Measurements from ENCODE around the gene PDLIM3. TPM values are rescaled to one million over a fixed set of nuclear protein-coding genes. Genes with fewer than 3 reads are reported as not detected.

PDLIM3 gene
- total and polyA plus RNA-seq, 2 experiments from 2014 or later: 8.5 to 18.0 TPM

DNA sequence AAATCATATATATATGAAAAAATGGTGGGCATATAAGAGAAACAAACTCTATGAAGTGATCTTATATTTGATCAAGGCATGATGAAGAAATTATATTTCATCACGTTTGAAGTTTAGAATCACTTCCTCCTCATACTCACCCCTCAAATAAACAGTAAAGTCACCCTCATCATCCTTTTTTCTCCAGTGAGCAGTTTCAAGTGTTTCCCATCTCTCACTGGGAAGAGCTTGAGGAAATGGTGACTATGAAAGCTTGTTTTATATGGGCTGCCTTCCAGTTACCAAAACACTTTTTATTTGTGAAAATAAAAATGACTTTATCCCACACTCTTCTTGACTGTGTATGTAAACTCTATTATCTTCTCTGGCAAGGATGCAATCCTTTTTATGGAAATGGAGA, 16.8 kb downstream of the PDLIM3 start:
- ATAC-seq: no peak
- H3K4me3 ChIP-seq: no peak overlapping the region

More for the DNA sequence above, 16.8 kb downstream of the PDLIM3 start:
- H3K9me2 ChIP-seq (ENCODE audit: insufficient read depth): no peaks in the 10 kb centered on the region
- no peaks in the 10 kb centered on the region for H3K4me1 Mint-ChIP-seq
- no peaks in the 10 kb centered on the region for H3K9me3 Mint-ChIP-seq
- no peaks in the 10 kb centered on the region for H4K20me1 ChIP-seq (replicated peaks; ENCODE audit: insufficient read depth)
- DNase-seq (ENCODE audit: low spot score): no peak
- H3K27ac Mint-ChIP-seq: no peak overlapping the region
- H2AFZ ChIP-seq: no peak overlapping the region
- H3K27me3 Mint-ChIP-seq (ENCODE audit: insufficient read depth, low read depth, poor library complexity): no peaks in the 10 kb centered on the region
- H3K27me3 ChIP-seq (ENCODE audit: insufficient read depth): no peaks in the 10 kb centered on the region
- H3K27ac ChIP-seq (ENCODE audit: low read depth): no peak overlapping the region
- no peak overlapping the region for H3K4me2 ChIP-seq
- no peaks in the 10 kb centered on the region for H3K79me2 ChIP-seq (replicated peaks; ENCODE audit: insufficient read depth)
- H3K36me3 ChIP-seq (ENCODE audit: insufficient read depth): no peaks in the 10 kb centered on the region
- no peaks in the 10 kb centered on the region for H3F3A ChIP-seq (replicated peaks; ENCODE audit: low read depth)
- H3K4me3 Mint-ChIP-seq: no peak overlapping the region
- H3K36me3 Mint-ChIP-seq (ENCODE audit: low read depth): no peaks in the 10 kb centered on the region
- TF ChIP-seq ETS1 (IDR thresholded peaks at IDR 0.05) (no peak), ZNF331 (CRISPR knock-in tag; IDR thresholded peaks at IDR 0.05; ENCODE audit: low read depth) (no peak), EZH2phosphoT487 (IDR thresholded peaks at IDR 0.05; ENCODE audit: unreplicated experiment) (no peak), ZNF114 (CRISPR knock-in tag; IDR thresholded peaks at IDR 0.05) (no peak), EZH2 (IDR thresholded peaks at IDR 0.05; ENCODE audit: low read depth, unreplicated experiment) (no peak), JUNB (IDR thresholded peaks at IDR 0.05; ENCODE audit: unreplicated experiment) (no peak), REST (IDR thresholded peaks at IDR 0.05; ENCODE audit: unreplicated experiment) (no peak), CREB1 (CRISPR knock-in tag; IDR thresholded peaks at IDR 0.05; ENCODE audit: low read depth) (no peak), POLR2AphosphoS5 (IDR thresholded peaks at IDR 0.05; ENCODE audit: low read depth) (no peak), NANOG (IDR thresholded peaks at IDR 0.05; ENCODE audit: borderline replicate concordance) (no peak), STAT1 (IDR thresholded peaks at IDR 0.05; ENCODE audit: unreplicated experiment) (no peak)
- TF ChIP-seq, protein P1, sequence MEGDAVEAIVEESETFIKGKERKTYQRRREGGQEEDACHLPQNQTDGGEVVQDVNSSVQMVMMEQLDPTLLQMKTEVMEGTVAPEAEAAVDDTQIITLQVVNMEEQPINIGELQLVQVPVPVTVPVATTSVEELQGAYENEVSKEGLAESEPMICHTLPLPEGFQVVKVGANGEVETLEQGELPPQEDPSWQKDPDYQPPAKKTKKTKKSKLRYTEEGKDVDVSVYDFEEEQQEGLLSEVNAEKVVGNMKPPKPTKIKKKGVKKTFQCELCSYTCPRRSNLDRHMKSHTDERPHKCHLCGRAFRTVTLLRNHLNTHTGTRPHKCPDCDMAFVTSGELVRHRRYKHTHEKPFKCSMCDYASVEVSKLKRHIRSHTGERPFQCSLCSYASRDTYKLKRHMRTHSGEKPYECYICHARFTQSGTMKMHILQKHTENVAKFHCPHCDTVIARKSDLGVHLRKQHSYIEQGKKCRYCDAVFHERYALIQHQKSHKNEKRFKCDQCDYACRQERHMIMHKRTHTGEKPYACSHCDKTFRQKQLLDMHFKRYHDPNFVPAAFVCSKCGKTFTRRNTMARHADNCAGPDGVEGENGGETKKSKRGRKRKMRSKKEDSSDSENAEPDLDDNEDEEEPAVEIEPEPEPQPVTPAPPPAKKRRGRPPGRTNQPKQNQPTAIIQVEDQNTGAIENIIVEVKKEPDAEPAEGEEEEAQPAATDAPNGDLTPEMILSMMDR (conservative IDR thresholded peaks at IDR 0.05; ENCODE audit: low read depth in 2 of 2): no peak
- TF ChIP-seq, protein P2, sequence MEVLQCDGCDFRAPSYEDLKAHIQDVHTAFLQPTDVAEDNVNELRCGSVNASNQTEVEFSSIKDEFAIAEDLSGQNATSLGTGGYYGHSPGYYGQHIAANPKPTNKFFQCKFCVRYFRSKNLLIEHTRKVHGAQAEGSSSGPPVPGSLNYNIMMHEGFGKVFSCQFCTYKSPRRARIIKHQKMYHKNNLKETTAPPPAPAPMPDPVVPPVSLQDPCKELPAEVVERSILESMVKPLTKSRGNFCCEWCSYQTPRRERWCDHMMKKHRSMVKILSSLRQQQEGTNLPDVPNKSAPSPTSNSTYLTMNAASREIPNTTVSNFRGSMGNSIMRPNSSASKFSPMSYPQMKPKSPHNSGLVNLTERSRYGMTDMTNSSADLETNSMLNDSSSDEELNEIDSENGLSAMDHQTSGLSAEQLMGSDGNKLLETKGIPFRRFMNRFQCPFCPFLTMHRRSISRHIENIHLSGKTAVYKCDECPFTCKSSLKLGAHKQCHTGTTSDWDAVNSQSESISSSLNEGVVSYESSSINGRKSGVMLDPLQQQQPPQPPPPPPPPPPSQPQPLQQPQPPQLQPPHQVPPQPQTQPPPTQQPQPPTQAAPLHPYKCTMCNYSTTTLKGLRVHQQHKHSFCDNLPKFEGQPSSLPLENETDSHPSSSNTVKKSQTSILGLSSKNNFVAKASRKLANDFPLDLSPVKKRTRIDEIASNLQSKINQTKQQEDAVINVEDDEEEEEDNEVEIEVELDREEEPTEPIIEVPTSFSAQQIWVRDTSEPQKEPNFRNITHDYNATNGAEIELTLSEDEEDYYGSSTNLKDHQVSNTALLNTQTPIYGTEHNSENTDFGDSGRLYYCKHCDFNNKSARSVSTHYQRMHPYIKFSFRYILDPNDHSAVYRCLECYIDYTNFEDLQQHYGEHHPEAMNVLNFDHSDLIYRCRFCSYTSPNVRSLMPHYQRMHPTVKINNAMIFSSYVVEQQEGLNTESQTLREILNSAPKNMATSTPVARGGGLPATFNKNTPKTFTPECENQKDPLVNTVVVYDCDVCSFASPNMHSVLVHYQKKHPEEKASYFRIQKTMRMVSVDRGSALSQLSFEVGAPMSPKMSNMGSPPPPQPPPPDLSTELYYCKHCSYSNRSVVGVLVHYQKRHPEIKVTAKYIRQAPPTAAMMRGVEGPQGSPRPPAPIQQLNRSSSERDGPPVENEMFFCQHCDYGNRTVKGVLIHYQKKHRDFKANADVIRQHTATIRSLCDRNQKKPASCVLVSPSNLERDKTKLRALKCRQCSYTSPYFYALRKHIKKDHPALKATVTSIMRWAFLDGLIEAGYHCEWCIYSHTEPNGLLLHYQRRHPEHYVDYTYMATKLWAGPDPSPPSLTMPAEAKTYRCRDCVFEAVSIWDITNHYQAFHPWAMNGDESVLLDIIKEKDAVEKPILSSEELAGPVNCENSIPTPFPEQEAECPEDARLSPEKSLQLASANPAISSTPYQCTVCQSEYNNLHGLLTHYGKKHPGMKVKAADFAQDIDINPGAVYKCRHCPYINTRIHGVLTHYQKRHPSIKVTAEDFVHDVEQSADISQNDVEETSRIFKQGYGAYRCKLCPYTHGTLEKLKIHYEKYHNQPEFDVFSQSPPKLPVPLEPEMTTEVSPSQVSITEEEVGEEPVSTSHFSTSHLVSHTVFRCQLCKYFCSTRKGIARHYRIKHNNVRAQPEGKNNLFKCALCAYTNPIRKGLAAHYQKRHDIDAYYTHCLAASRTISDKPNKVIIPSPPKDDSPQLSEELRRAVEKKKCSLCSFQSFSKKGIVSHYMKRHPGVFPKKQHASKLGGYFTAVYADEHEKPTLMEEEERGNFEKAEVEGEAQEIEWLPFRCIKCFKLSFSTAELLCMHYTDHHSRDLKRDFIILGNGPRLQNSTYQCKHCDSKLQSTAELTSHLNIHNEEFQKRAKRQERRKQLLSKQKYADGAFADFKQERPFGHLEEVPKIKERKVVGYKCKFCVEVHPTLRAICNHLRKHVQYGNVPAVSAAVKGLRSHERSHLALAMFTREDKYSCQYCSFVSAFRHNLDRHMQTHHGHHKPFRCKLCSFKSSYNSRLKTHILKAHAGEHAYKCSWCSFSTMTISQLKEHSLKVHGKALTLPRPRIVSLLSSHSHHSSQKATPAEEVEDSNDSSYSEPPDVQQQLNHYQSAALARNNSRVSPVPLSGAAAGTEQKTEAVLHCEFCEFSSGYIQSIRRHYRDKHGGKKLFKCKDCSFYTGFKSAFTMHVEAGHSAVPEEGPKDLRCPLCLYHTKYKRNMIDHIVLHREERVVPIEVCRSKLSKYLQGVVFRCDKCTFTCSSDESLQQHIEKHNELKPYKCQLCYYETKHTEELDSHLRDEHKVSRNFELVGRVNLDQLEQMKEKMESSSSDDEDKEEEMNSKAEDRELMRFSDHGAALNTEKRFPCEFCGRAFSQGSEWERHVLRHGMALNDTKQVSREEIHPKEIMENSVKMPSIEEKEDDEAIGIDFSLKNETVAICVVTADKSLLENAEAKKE (CRISPR knock-in tag; IDR thresholded peaks at IDR 0.05): no peak
- H3K4me1 ChIP-seq (ENCODE audit: insufficient read depth): no peaks in the 10 kb centered on the region

Data from GM23338 (cell line).